Endothelial cell of umbilical vein (primary cell): ENCODE data around the gene GPR75. TPM values are rescaled to one million over a fixed set of nuclear protein-coding genes. Genes with fewer than 3 reads are reported as not detected.

Experiments used
- BruUV-seq: library from RNA; stranded (reverse); fragments of 400-500 nt; replicated peaks from 2 replicates; lab custom pipeline; 2021; lab: Mats Ljungman, UMichigan
- CTCF ChIA-PET: fragments of 300-600, 350-600 bp; sonication (Branson Sonifier 250); formaldehyde crosslinking; loops from one replicate; lab custom pipeline; 2021; ENCODE audit warnings: antibody characterized with exemption, inconsistent platforms; lab: Charles Lee
- POLR2A ChIA-PET: fragments of 300-600, 350-600 bp; sonication (Branson Sonifier 250); formaldehyde crosslinking; loops from one replicate; lab custom pipeline; 2021; ENCODE audit warnings: antibody characterized with exemption, inconsistent platforms; lab: Charles Lee
- DNase-seq: peaks from one replicate; pipeline ENCODE4 v3.0.0-alpha.2; 2011; ENCODE audit warnings: low read depth, low spot score
- FAIRE-seq: peaks from 2 replicates; lab custom pipeline; 2011; peaks lifted over from hg19 to GRCh38; lab: Jason Lieb, UNC
- H2AFZ ChIP-seq: 2 replicates; pipeline ENCODE4 v1.6.0; 2012; ENCODE audit warnings: low read depth, low read length, control low read depth, inconsistent platforms
- H3K27ac ChIP-seq: 2 replicates; pipeline ENCODE4 v1.5.1; 2011; ENCODE audit warnings: low read depth, mild to moderate bottlenecking, control low read depth, low read length, moderate library complexity; ENCODE audit not compliant: insufficient read depth
- H3K27me3 ChIP-seq, 2 experiments: 2 replicates each; pipeline versions ENCODE4 v1.6.0 to v1.6.1; 2011; ENCODE audit warnings: low read length in 2 of 2, mixed read lengths in 1 of 2; ENCODE audit not compliant: control insufficient read depth in 2 of 2, insufficient read depth in 2 of 2
- H3K36me3 ChIP-seq, 2 experiments: 2 replicates in 1 of 2; 3 replicates in 1 of 2; pipeline ENCODE4 v1.5.1; 2011; ENCODE audit warnings: low read length in 2 of 2, mild to moderate bottlenecking in 1 of 2, moderate library complexity in 1 of 2; ENCODE audit not compliant: control insufficient read depth in 2 of 2, insufficient read depth in 2 of 2; ENCODE audit errors: extremely low read depth in 1 of 2
- H3K4me1 ChIP-seq: 3 replicates; pipeline ENCODE4 v1.5.1; 2011; ENCODE audit warnings: mild to moderate bottlenecking, low read length; ENCODE audit not compliant: control insufficient read depth, insufficient read depth; ENCODE audit errors: extremely low read depth
- H3K4me2 ChIP-seq: 2 replicates; pipeline ENCODE4 v1.6.1; 2011; ENCODE audit warnings: low read length, control low read depth, mixed read lengths; ENCODE audit not compliant: insufficient read depth
- H3K4me3 ChIP-seq, 3 experiments: fragments of 200-600 bp in 1 of 3; sonication (generic), shearing (Covaris generic) in 1 of 3; replicated peaks in 1 of 3; 2 replicates each; pipeline ENCODE4 v1.5.1; 2011 to 2016; ENCODE audit warnings: control low read depth in 3 of 3, low read length in 3 of 3, mild to moderate bottlenecking in 2 of 3, inconsistent platforms in 1 of 3, low read depth in 1 of 3, moderate library complexity in 1 of 3; ENCODE audit not compliant: insufficient read depth in 1 of 3
- H3K79me2 ChIP-seq: 2 replicates; pipeline ENCODE4 v1.6.0; 2012; ENCODE audit warnings: low read length, inconsistent platforms; ENCODE audit not compliant: control insufficient read depth, insufficient read depth
- H3K9ac ChIP-seq: replicated peaks from 2 replicates; pipeline ENCODE3; 2011; ENCODE audit warnings: low read length, control low read depth; ENCODE audit not compliant: insufficient read depth; ENCODE audit errors: extremely low read depth
- H3K9me1 ChIP-seq: replicated peaks from 3 replicates; pipeline ENCODE4 v1.6.0; 2011; ENCODE audit warnings: mild to moderate bottlenecking, low read length; ENCODE audit not compliant: control insufficient read depth, insufficient read depth; ENCODE audit errors: extremely low read depth
- H3K9me3 ChIP-seq: replicated peaks from 2 replicates; pipeline ENCODE4 v1.5.1; 2012; ENCODE audit warnings: low read length, inconsistent platforms; ENCODE audit not compliant: control insufficient read depth, insufficient read depth
- H4K20me1 ChIP-seq: replicated peaks from 2 replicates; pipeline ENCODE3; 2011; ENCODE audit warnings: mild to moderate bottlenecking, low read length; ENCODE audit not compliant: control insufficient read depth, insufficient read depth; ENCODE audit errors: extremely low read depth
- CTCF ChIP-seq, 2 donors: IDR thresholded peaks; 1 replicate in 1 of 2; 2 replicates in 1 of 2; pipeline ENCODE4 v1.5.1; 2011; ENCODE audit warnings: low read length in 2 of 2, mild to moderate bottlenecking in 2 of 2, moderate library complexity in 2 of 2, control low read depth in 1 of 2, inconsistent platforms in 1 of 2, low read depth in 1 of 2; ENCODE audit not compliant: insufficient read depth in 1 of 2; ENCODE audit errors: extremely low read depth in 1 of 2
- EZH2 ChIP-seq: IDR thresholded peaks from 2 replicates; pipeline ENCODE4 v1.6.1; 2012; ENCODE audit warnings: borderline replicate concordance, low read depth, mild to moderate bottlenecking, moderate library complexity, low read length, inconsistent platforms; ENCODE audit not compliant: severe bottlenecking
- FOS ChIP-seq: IDR thresholded peaks from 2 replicates; pipeline ENCODE4 v1.6.1; 2011; ENCODE audit warnings: mild to moderate bottlenecking, low read length, moderate library complexity, borderline replicate concordance; ENCODE audit not compliant: insufficient read depth
- GATA2 ChIP-seq: IDR thresholded peaks from 2 replicates; pipeline ENCODE4 v1.7.0; 2011; ENCODE audit warnings: low read depth, mild to moderate bottlenecking, moderate library complexity, mixed read lengths, low read length; ENCODE audit not compliant: insufficient read length, insufficient read depth
- JUN ChIP-seq: IDR thresholded peaks from 2 replicates; pipeline ENCODE4 v1.6.1; 2011; ENCODE audit warnings: borderline replicate concordance, low read depth; ENCODE audit not compliant: insufficient read length, insufficient read depth
- MAX ChIP-seq: IDR thresholded peaks from 2 replicates; pipeline ENCODE4 v1.6.1; 2011; ENCODE audit not compliant: insufficient read depth, insufficient read length
- MYC ChIP-seq: IDR thresholded peaks from one replicate; pipeline ENCODE4 v1.6.1; 2011; ENCODE audit warnings: mild to moderate bottlenecking, low read depth, low read length
- POLR2A ChIP-seq: IDR thresholded peaks from 2 replicates; pipeline ENCODE4 v1.6.1; 2012; ENCODE audit warnings: low read depth, mild to moderate bottlenecking, control low read depth, low read length
- POLR2AphosphoS5 ChIP-seq: IDR thresholded peaks from 2 replicates; pipeline ENCODE4 v1.6.1; 2012; ENCODE audit warnings: low read depth, mild to moderate bottlenecking, control low read depth, low read length, moderate library complexity; ENCODE audit not compliant: insufficient read depth
- dilution Hi-C: fragments of 300-500 bp; cut with MboI; formaldehyde crosslinking; loops from one replicate; pipeline ENCODE4 v1.15.0; 2019; ENCODE audit warnings: low sequenced_read_pairs; ENCODE audit not compliant: extremely low pct_ligation_motif_present
- intact Hi-C: fragments of 100-400 bp; cut with micrococcal nuclease; formaldehyde crosslinking; loops from one replicate; pipeline ENCODE4 v1.10.0; 2022
- polyA plus RNA-seq, 4 experiments: library from polyadenylated mRNA; depleted of rRNA in 3 of 4; stranded (reverse) in 3 of 4; unstranded in 1 of 4; fragments of >200 nt; gene quantifications; 2 replicates each; pipeline versions ENCODE4 v1.2.1 to v1.2.3, GENCODE V29; 2011 to 2012; ENCODE audit warnings: missing spikeins in 1 of 4
- total RNA-seq: library from RNA; stranded (reverse); gene quantifications from 2 replicates; pipeline ENCODE4 v1.2.3, GENCODE V29; 2021

Gene GPR75
- total and polyA plus RNA-seq, 2 donors (not counting 3 experiments of a cell fraction or from before 2014, with no cell fraction given) = 4.4 to 4.7 TPM

- H2AFZ ChIP-seq = no peak overlapping the region
- H3K4me3 ChIP-seq = no peak overlapping the region
- no peak overlapping the region for H3K9ac ChIP-seq
- no TSS peak for BruUV-seq
- no peaks in the 10 kb centered on the region for H3K9me1 ChIP-seq
- H3K4me1 ChIP-seq = no peaks in the 10 kb centered on the region
- CTCF ChIA-PET = no interaction called here
- no peak for TF ChIP-seq CTCF (IDR thresholded peaks at IDR 0.05; ENCODE audit: extremely low read depth in 1 of 2, insufficient read depth in 1 of 2, low read depth in 1 of 2, low read length in 2 of 2)
- no peak for TF ChIP-seq MAX
- no peak for TF ChIP-seq POLR2AphosphoS5
- no peak for TF ChIP-seq GATA2
- TF ChIP-seq MYC = no peak
- no peak for TF ChIP-seq JUN
- no peak for TF ChIP-seq EZH2
- TF ChIP-seq FOS = no peak
- TF ChIP-seq POLR2A = no peak
- no peaks in the 10 kb centered on the region for H3K9me3 ChIP-seq
- intact Hi-C loops (no loop called here), dilution Hi-C loops (no loop called here)
- POLR2A ChIA-PET = no interaction called here
- H3K27me3 ChIP-seq = no peaks in the 10 kb centered on the region
- peaks cover 7 to 21% of the 10 kb centered on the region in 2 experiments for H3K36me3 ChIP-seq
- no peaks in the 10 kb centered on the region for H4K20me1 ChIP-seq
- H3K4me2 ChIP-seq = no peak overlapping the region
- no peak overlapping the region for H3K27ac ChIP-seq
- DNase-seq (no peak), FAIRE-seq (no peak)
- no peaks in the 10 kb centered on the region for H3K79me2 ChIP-seq
Measured at GRCh38 chr2:53863538-53864227, 3.9 kb upstream of the GPR75 start.
